Heart left ventricle (tissue), 16 donors: ENCODE data around the gene THEM5. TPM values are rescaled to one million over a fixed set of nuclear protein-coding genes. Genes with fewer than 3 reads are reported as not detected.
"Not testable (repeated sequence)": the region's sequence is repeated elsewhere in the genome, so short reads cannot be mapped to it uniquely, and the experiment has no call there.

ENCODE experiments used
- ATAC-seq, 4 donors: fragments of 200-7000 bp; cut with Tn5 transposase; one replicate each; pipeline ENCODE4 v1.9.1; 2020 to 2022; ENCODE audit warnings: moderate library complexity in 4 of 4, mild to moderate bottlenecking in 3 of 4, moderate number of reproducible peaks in 1 of 4
- DNase-seq, 5 donors: peaks; one replicate each; pipeline ENCODE4 v3.0.0-alpha.2; 2020
- H3K27ac ChIP-seq, 12 donors: fragments of 200-600 bp; sonication (generic) in 4 of 12; one replicate each; pipeline versions ENCODE4 v1.5.0 to v1.8.0; 2016 to 2022; ENCODE audit warnings: mild to moderate bottlenecking in 2 of 12
- H3K27me3 ChIP-seq, 9 donors: fragments of 200-600 bp; sonication (generic) in 2 of 9; one replicate each; pipeline versions ENCODE4 v1.5.1 to v1.8.0; 2016 to 2022; ENCODE audit warnings: mild to moderate bottlenecking in 3 of 9
- H3K36me3 ChIP-seq, 9 donors: fragments of 200-600 bp; sonication (generic) in 2 of 9; one replicate each; pipeline versions ENCODE4 v1.5.0 to v1.8.0; 2018 to 2022; ENCODE audit warnings: mild to moderate bottlenecking in 2 of 9
- H3K4me1 ChIP-seq, 12 donors: fragments of 200-600 bp; sonication (generic) in 4 of 12; one replicate each; pipeline versions ENCODE4 v1.5.0 to v1.8.0; 2016 to 2022; ENCODE audit warnings: mild to moderate bottlenecking in 3 of 12
- H3K4me3 ChIP-seq, 12 donors: fragments of 200-600 bp; sonication (generic) in 4 of 12; one replicate each; pipeline versions ENCODE4 v1.5.0 to v1.8.0; 2017 to 2022; ENCODE audit warnings: mild to moderate bottlenecking in 9 of 12, moderate library complexity in 4 of 12
- H3K9me3 ChIP-seq, 12 donors: fragments of 200-600 bp; sonication (generic) in 4 of 12; one replicate each; pipeline versions ENCODE4 v1.5.0 to v1.8.0; 2016 to 2022; ENCODE audit warnings: mild to moderate bottlenecking in 1 of 12
- CTCF ChIP-seq, 12 donors: fragments of 200-600 bp; sonication (generic) in 4 of 12; IDR thresholded peaks; one replicate each; pipeline versions ENCODE4 v1.5.0 to v1.8.0; 2018 to 2022; ENCODE audit warnings: antibody characterized with exemption in 12 of 12, mild to moderate bottlenecking in 5 of 12
- POLR2A ChIP-seq, 2 donors: fragments of 450-650 bp; IDR thresholded peaks; one replicate each; pipeline ENCODE4 v1.6.1; 2017; ENCODE audit warnings: antibody characterized with exemption in 2 of 2, mild to moderate bottlenecking in 2 of 2, moderate library complexity in 2 of 2
- WGBS, 4 donors: extraction: QIAGEN DNeasy Blood & Tissue Kit in 2 of 4; methylation state at CpG; one replicate each; pipeline versions ENCODE4 v1.1.5 to v1.1.7; 2013 to 2018; 5-methylcytosine and 5-hydroxymethylcytosine counted together
- intact Hi-C, 10 donors: fragments of 100-400 bp; cut with DNase I; formaldehyde crosslinking; loops; one replicate each; pipeline versions ENCODE4 v1.11.1 to v1.14.2; 2022
- polyA plus RNA-seq, 2 donors: library from polyadenylated mRNA; stranded (reverse); fragments of 200-250 nt; gene quantifications; one replicate each; pipeline ENCODE4 v1.2.3, GENCODE V29; 2013
- total RNA-seq, 9 donors: library from RNA; depleted of rRNA in 2 of 9; stranded (reverse); fragments of >200 nt in 2 of 9; fragmentation: NEBNext Ultra II Directional in 3 of 9; extraction: Animal tissue kit (Norgen Biotek cat#: 25700) in 3 of 9; gene quantifications; one replicate each; pipeline versions ENCODE4 v1.1.0 to v1.2.4, GENCODE V29; 2016 to 2023
- donor health status: ischemic (EF 13 %, LVEDD 7.1; RV severe dilation, severe dysfunction).
- donor health status: healthy with polysubstance abuse.
- donor health status: DM: no; HTN: yes; CAD: no.
- donor health status: DM: no; HTN: no; CAD: no.
- donor health status: ischemic (EF 25% LVEDD 6.9; RV normal size, moderate dysfunction).
- donor health status: ischemic (EF 25% LVEDD 5.7; RV mildly dilated, moderate dysfunction).
- donor health status: healthy.
- donor health status: DM: yes; HTN: yes; CAD: no.
- donor health status: ischemic (EF 35%, LVEDD 5.7; RV mildly dilated, moderate dysfunction).
- donor health status: nonischemic (EF 11% LVEDD 7.7; RV severe dilation, severe dysfunction).
- donor health status: DM: yes; HTN: yes; CAD: no.
- donor health status: PGD.
- donor health status: ischemic (EF 29% LVEDD 5.4; RV normal size, mild dysfunction).
- donor health status: nonischemic (EF 23%, LVEDD 6.1; RV moderate dilation, normal function).

The THEM5 gene
- total and polyA plus RNA-seq, 11 donors = 0.52 TPM; not detected in 10

DNA sequence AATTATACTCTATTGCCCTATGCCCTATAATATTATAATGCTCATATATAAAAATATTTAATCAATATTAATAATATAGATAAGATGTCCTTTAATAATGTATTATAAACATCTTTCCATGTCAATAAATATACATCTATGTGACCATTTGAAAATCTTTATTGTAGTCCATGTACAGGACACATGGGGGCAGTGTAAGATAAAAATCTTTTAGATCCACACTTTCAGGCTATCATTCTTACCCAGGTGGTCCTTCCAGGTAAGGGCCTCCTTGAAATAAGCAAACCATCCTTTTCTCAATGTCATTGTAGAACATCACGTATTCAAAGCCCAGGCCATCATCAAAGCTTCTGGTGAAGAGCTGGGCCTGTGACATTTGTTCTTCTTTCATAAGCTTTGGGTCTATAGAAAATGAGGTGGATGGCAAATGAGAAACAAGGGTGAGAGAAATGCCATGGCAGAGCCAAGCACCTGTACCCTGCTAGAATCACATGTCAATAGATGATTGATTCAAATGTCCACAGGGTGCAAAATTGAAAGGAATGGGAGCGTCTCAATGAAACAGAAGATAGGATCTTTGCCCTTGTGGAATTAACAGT lies 35.6 kb upstream of the THEM5 start:
- Histone ChIP-seq H3K27me3 (no peaks in the 10 kb centered on the region), H3K9me3 (peaks cover 0 to 5% (median 0%) of the 10 kb centered on the region in 12 donors), H3K36me3 (peaks cover 0 to 82% (median 33%) of the 10 kb centered on the region in 9 donors), H3K4me3 (no peak overlapping the region), H3K27ac (no peak overlapping the region), H3K4me1 (no peaks in the 10 kb centered on the region)
- intact Hi-C loops = loop anchor here in 1 of 10 donors (5.0 kb wide), 1 partner anchor 108 kb away; no protein-coding TSS in a partner anchor
- TF ChIP-seq POLR2A (IDR thresholded peaks at IDR 0.05) (no peak), CTCF (IDR thresholded peaks at IDR 0.05) (peak in 10 of 12 donors; percentile 15 to 49 (median 35))
- DNase-seq = no peak
- ATAC-seq = no peak
- WGBS, 4 donors = 89 to 96% (median 93%) methylated on average over 2 of the region's 2 CpGs

GRCh38 chr1:151887028-151887427 lies 33.5 kb upstream of the THEM5 start:
- WGBS, 4 donors = 74 to 90% (median 75%) methylated on average over 1 of the region's 1 CpG
- peaks cover 0 to 62% (median 15%) of the 10 kb centered on the region in 9 donors for H3K36me3 ChIP-seq
- ATAC-seq (no peak), DNase-seq (no peak)
- H3K4me3 ChIP-seq = no peak overlapping the region
- no peaks in the 10 kb centered on the region for H3K4me1 ChIP-seq
- H3K27ac ChIP-seq = no peak overlapping the region
- no peaks in the 10 kb centered on the region for H3K27me3 ChIP-seq
- H3K9me3 ChIP-seq = peaks cover 0 to 5% (median 0%) of the 10 kb centered on the region in 12 donors
- intact Hi-C loops = loop anchor here in 1 of 10 donors (5.0 kb wide), 1 partner anchor 110 kb away; no protein-coding TSS in a partner anchor
- TF ChIP-seq POLR2A (IDR thresholded peaks at IDR 0.05) (no peak), CTCF (IDR thresholded peaks at IDR 0.05) (no peak)

DNA sequence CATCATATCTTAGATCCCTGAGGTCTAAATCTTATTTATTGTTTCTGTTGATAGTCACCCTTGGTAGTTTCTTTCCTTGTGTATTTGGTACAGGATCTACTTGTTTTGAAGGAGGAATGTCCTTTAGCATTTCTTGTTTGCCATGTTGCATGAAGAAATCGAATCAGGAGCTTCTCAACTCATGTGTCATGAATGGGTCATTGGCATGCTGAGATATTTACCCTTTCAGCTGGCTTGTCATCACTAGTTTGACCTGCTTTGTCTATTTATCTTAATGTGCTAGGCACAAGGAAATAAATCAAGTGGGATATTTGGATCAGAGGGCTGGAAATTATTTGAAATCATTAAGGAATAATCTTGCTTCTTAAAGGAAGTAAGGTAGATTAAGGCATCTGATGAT lies 32.0 kb upstream of the THEM5 start:
- no peak overlapping the region for H3K4me3 ChIP-seq
- TF ChIP-seq CTCF (IDR thresholded peaks at IDR 0.05) (no peak), POLR2A (IDR thresholded peaks at IDR 0.05) (no peak)
- 87 to 94% (median 87%) methylated on average over 1 of the region's 1 CpG for WGBS, 4 donors
- H3K9me3 ChIP-seq = peaks cover 0 to 5% (median 0%) of the 10 kb centered on the region in 12 donors
- no peak for DNase-seq
- H3K27ac ChIP-seq = no peak overlapping the region
- no peaks in the 10 kb centered on the region for H3K27me3 ChIP-seq
- H3K36me3 ChIP-seq = peaks cover 0 to 50% (median 13%) of the 10 kb centered on the region in 9 donors
- H3K4me1 ChIP-seq = no peaks in the 10 kb centered on the region
- no peak for ATAC-seq
- intact Hi-C loops = loop anchor here in 1 of 10 donors (5.0 kb wide), 1 partner anchor 112 kb away; no protein-coding TSS in a partner anchor

- not testable (repeated sequence) for H3K27ac ChIP-seq, H3K4me3 ChIP-seq, ATAC-seq, H3K4me1 ChIP-seq, DNase-seq, H3K27me3 ChIP-seq, H3K9me3 ChIP-seq
- intact Hi-C loops = loop anchor here in 1 of 10 donors (5.0 kb wide), 1 partner anchor 112 kb away; no protein-coding TSS in a partner anchor
- 96 to 99% (median 98%) methylated on average over 5 of the region's 5 CpGs for WGBS, 4 donors
- H3K36me3 ChIP-seq = peaks cover 0 to 47% (median 13%) of the 10 kb centered on the region in 9 donors
Observed at GRCh38 chr1:151884879-151885278, 31.4 kb upstream of the THEM5 start.

DNA sequence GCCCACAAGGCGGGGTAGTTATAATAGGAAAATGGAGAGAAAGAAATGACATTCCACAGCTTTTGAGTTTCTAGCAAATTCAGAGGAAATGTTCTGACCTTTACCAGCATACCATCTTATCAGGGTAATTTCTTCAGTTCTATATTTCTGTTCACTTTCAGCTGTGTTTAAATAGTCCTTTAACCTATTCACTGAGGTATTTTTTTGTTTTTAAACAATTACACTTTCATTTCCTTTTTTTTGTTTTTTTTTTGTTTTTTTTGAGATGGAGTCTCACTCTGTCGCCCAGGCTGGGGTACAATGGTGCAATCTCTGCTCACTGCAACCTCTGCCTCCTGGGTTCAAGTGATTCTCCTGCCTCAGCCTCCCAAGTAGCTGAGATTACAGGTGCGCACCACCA lies 30.9 kb upstream of the THEM5 start:
- WGBS, 4 donors = 91 to 97% (median 95%) methylated on average over 3 of the region's 3 CpGs
- intact Hi-C loops, ATAC-seq, DNase-seq, H3K27me3 ChIP-seq, H3K9me3 ChIP-seq, H3K27ac ChIP-seq, H3K4me1 ChIP-seq, H3K4me3 ChIP-seq: not testable (repeated sequence)
- H3K36me3 ChIP-seq = peaks cover 0 to 44% (median 13%) of the 10 kb centered on the region in 9 donors

DNA sequence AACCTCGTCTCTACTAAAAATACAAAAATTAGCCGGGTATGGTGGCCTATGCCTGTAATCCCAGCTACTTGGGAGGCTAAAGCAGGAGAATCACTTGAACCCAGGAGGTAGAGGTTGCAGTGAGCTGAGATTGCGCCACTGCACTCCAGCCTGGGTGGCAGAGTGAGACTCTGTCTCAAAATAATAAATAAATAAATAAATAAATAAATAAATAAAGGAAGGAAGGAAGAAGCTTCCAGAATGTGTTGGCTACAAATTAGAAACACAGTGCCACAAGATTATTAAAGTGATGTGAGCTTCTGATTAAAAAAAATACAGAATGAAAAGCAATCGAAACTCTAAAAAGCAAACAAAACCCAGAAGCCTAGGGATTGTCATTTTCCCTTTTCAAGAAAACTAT lies 30.4 kb upstream of the THEM5 start:
- WGBS, 4 donors = 88 to 96% (median 95%) methylated on average over 4 of the region's 4 CpGs
- intact Hi-C loops, DNase-seq, H3K27me3 ChIP-seq, ATAC-seq, H3K4me1 ChIP-seq, H3K9me3 ChIP-seq, H3K27ac ChIP-seq, H3K4me3 ChIP-seq: not testable (repeated sequence)
- peaks cover 0 to 41% (median 13%) of the 10 kb centered on the region in 9 donors for H3K36me3 ChIP-seq

DNA sequence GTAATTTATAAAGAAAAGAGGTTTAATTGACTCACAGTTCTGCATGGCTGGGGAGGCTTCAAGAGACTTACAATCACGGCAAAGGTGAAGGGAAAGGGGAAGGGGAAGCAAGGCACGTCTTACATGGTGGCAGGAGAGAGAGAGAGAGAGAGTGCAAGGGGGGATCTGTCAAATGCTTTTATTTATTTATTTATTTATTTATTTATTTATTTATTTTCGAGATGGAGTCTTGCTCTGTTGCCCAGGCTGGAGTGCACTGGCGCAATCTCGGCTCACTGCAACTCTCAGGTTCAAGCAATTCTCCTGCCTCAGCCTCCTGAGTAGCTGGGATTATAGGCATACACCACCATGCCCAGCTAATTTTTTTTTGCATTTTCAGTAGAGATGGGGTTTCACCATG lies 29.4 kb upstream of the THEM5 start:
- H3K27ac ChIP-seq, intact Hi-C loops, DNase-seq, H3K9me3 ChIP-seq, H3K4me3 ChIP-seq, H3K4me1 ChIP-seq, H3K27me3 ChIP-seq, ATAC-seq: not testable (repeated sequence)
- H3K36me3 ChIP-seq = peaks cover 0 to 38% (median 6%) of the 10 kb centered on the region in 9 donors
- 90 to 92% (median 92%) methylated on average over 5 of the region's 5 CpGs for WGBS, 4 donors
